IMR-90 (cell line): ENCODE data around the gene TOR1A. TPM values are rescaled to one million over a fixed set of nuclear protein-coding genes. Genes with fewer than 3 reads are reported as not detected.
A peak's percentile ranks its signal among the peaks of the same experiment; 100 is the strongest.

Experiments used
- ATAC-seq: fragments of 200-7000 bp; cut with Tn5 transposase; 2 replicates; pipeline ENCODE4 v1.9.1; 2020; ENCODE audit warnings: low read depth, mild to moderate bottlenecking, moderate library complexity
- BruUV-seq: library from RNA; stranded (reverse); fragments of 400-500 nt; replicated peaks from 2 replicates; lab custom pipeline; 2021; lab: Mats Ljungman, UMichigan
- CTCF ChIA-PET: fragments of 300-600 bp; formaldehyde crosslinking; extraction: SDS; loops from one replicate; lab custom pipeline; 2021; ENCODE audit warnings: antibody characterized with exemption; lab: Yijun Ruan, JAX
- POLR2A ChIA-PET: fragments of 300-600 bp; sonication (Branson Sonifier 250); formaldehyde crosslinking; loops from one replicate; lab custom pipeline; 2022; ENCODE audit warnings: antibody characterized with exemption; ENCODE audit not compliant: unreplicated experiment; lab: Charles Lee
- DNase-seq: peaks from one replicate; pipeline ENCODE4 v3.0.0; 2013
- H2AFZ ChIP-seq: replicated peaks from 2 replicates; pipeline ENCODE3; 2013; ENCODE audit warnings: low read length, mild to moderate bottlenecking; ENCODE audit not compliant: poor library complexity
- H2AK5ac ChIP-seq: 2 replicates; pipeline ENCODE4 v1.6.1; 2013; ENCODE audit warnings: low read depth, low read length, inconsistent platforms
- H2AK9ac ChIP-seq: replicated peaks from 2 replicates; pipeline ENCODE3; 2013; ENCODE audit warnings: mild to moderate bottlenecking, low read depth, low read length, moderate library complexity; ENCODE audit not compliant: poor library complexity
- H2BK120ac ChIP-seq: 2 replicates; pipeline ENCODE4 v1.6.1; 2013; ENCODE audit warnings: low read depth, low read length, inconsistent platforms
- H2BK15ac ChIP-seq: 3 replicates; pipeline ENCODE4 v1.6.1; 2013; ENCODE audit warnings: low read depth, low read length, inconsistent platforms
- H2BK20ac ChIP-seq: 2 replicates; pipeline ENCODE4 v1.6.1; 2013; ENCODE audit warnings: low read depth, mild to moderate bottlenecking, inconsistent platforms, low read length, moderate library complexity
- H2BK5ac ChIP-seq: 2 replicates; pipeline ENCODE4 v1.6.1; 2013; ENCODE audit warnings: mild to moderate bottlenecking, low read depth, low read length, inconsistent platforms; ENCODE audit not compliant: poor library complexity, severe bottlenecking
- H3K14ac ChIP-seq: replicated peaks from 2 replicates; pipeline ENCODE4 v1.6.1; 2013; ENCODE audit warnings: low read depth, low read length, inconsistent platforms
- H3K18ac ChIP-seq: 2 replicates; pipeline ENCODE4 v1.6.1; 2013; ENCODE audit warnings: low read depth, low read length, control low read depth
- H3K23ac ChIP-seq: 2 replicates; pipeline ENCODE4 v1.6.1; 2013; ENCODE audit warnings: low read depth, low read length, inconsistent platforms
- H3K27ac ChIP-seq: 2 replicates; pipeline ENCODE4 v1.5.1; 2013; ENCODE audit warnings: mild to moderate bottlenecking, control low read depth, low read length; ENCODE audit not compliant: insufficient read depth
- H3K27me3 ChIP-seq: 2 replicates; pipeline ENCODE4 v1.6.1; 2013; ENCODE audit warnings: low read length; ENCODE audit not compliant: control insufficient read depth, insufficient read depth
- H3K36me3 ChIP-seq: 2 replicates; pipeline ENCODE4 v1.6.1; 2013; ENCODE audit warnings: low read length, mixed read lengths; ENCODE audit not compliant: control insufficient read depth, insufficient read depth
- H3K4ac ChIP-seq: 2 replicates; pipeline ENCODE4 v1.6.1; 2013; ENCODE audit warnings: low read depth, low read length, inconsistent platforms
- H3K4me1 ChIP-seq: 2 replicates; pipeline ENCODE4 v1.6.1; 2013; ENCODE audit warnings: low read length, mixed read lengths; ENCODE audit not compliant: control insufficient read depth, insufficient read depth
- H3K4me2 ChIP-seq: 2 replicates; pipeline ENCODE4 v1.6.1; 2013; ENCODE audit warnings: low read depth, mild to moderate bottlenecking, control low read depth, low read length, moderate library complexity
- H3K4me3 ChIP-seq: 2 replicates; pipeline ENCODE4 v1.5.1; 2013; ENCODE audit warnings: low read depth, mild to moderate bottlenecking, control low read depth, low read length, moderate library complexity; ENCODE audit not compliant: insufficient read depth
- H3K56ac ChIP-seq: 2 replicates; pipeline ENCODE4 v1.6.1; 2013; ENCODE audit warnings: low read length, inconsistent platforms; ENCODE audit not compliant: insufficient read depth; ENCODE audit errors: extremely low read depth
- H3K79me1 ChIP-seq, 2 experiments: 2 replicates each; pipeline ENCODE4 v1.6.1; 2013; ENCODE audit warnings: low read length in 2 of 2, inconsistent platforms in 1 of 2, low read depth in 1 of 2
- H3K9ac ChIP-seq: 2 replicates; pipeline ENCODE4 v1.6.1; 2013; ENCODE audit warnings: low read depth, low read length, control low read depth
- H3K9me1 ChIP-seq: 2 replicates; pipeline ENCODE4 v1.6.1; 2013; ENCODE audit warnings: low read length, inconsistent platforms; ENCODE audit not compliant: insufficient read depth
- H3K9me3 ChIP-seq: 2 replicates; pipeline ENCODE4 v1.6.1; 2013; ENCODE audit warnings: low read length; ENCODE audit not compliant: control insufficient read depth, insufficient read depth
- H4K20me1 ChIP-seq: 2 replicates; pipeline ENCODE4 v1.6.1; 2013; ENCODE audit warnings: low read length, inconsistent platforms; ENCODE audit not compliant: insufficient read depth
- H4K5ac ChIP-seq: 2 replicates; pipeline ENCODE4 v1.6.1; 2013; ENCODE audit warnings: mild to moderate bottlenecking, low read depth, low read length, control low read depth
- H4K8ac ChIP-seq, 2 experiments: 2 replicates each; pipeline ENCODE4 v1.6.1; 2013; ENCODE audit warnings: low read depth in 2 of 2, low read length in 2 of 2, control low read depth in 1 of 2, inconsistent platforms in 1 of 2
- H4K91ac ChIP-seq: 2 replicates; pipeline ENCODE4 v1.6.1; 2013; ENCODE audit warnings: low read depth, low read length, inconsistent platforms; ENCODE audit not compliant: insufficient read depth
- BHLHE40 ChIP-seq: fragments of 150-350 bp; IDR thresholded peaks from 2 replicates; pipeline ENCODE4 v1.6.1; 2016; ENCODE audit warnings: mild to moderate bottlenecking, low read depth, low read length
- MAFK ChIP-seq: IDR thresholded peaks from 2 replicates; pipeline ENCODE4 v1.6.1; 2012; ENCODE audit warnings: low read depth, low read length, improper control_type of control experiment
- MAZ ChIP-seq: IDR thresholded peaks from 2 replicates; pipeline ENCODE4 v1.6.1; 2012; ENCODE audit warnings: low read depth, mild to moderate bottlenecking, low read length, improper control_type of control experiment, moderate library complexity, borderline replicate concordance
- MXI1 ChIP-seq: IDR thresholded peaks from 2 replicates; pipeline ENCODE4 v1.6.1; 2012; ENCODE audit warnings: low read depth, mild to moderate bottlenecking, low read length, moderate library complexity, borderline replicate concordance
- POLR2A ChIP-seq: IDR thresholded peaks from 2 replicates; pipeline ENCODE4 v1.6.1; 2012; ENCODE audit warnings: mild to moderate bottlenecking, low read depth, low read length
- RAD21 ChIP-seq: IDR thresholded peaks from 2 replicates; pipeline ENCODE4 v1.6.1; 2012; ENCODE audit warnings: low read length, improper control_type of control experiment
- RFX5 ChIP-seq: IDR thresholded peaks from 2 replicates; pipeline ENCODE4 v1.8.0; 2012; ENCODE audit warnings: low read depth, mild to moderate bottlenecking, low read length, moderate library complexity
- SMC3 ChIP-seq: fragments of 150-350 bp; IDR thresholded peaks from 2 replicates; pipeline ENCODE4 v1.6.1; 2016; ENCODE audit warnings: low read depth, mild to moderate bottlenecking, antibody characterized with exemption, low read length, moderate library complexity
- WGBS, 2 experiments: methylation state at CpG; one replicate each; pipeline versions ENCODE4 v1.1.5 to v1.1.7; 2013; ENCODE audit warnings: missing lambda C conversion rate in 2 of 2; ENCODE audit not compliant: insufficient read length in 1 of 2; ENCODE audit errors: extremely low coverage in 2 of 2; 5-methylcytosine and 5-hydroxymethylcytosine counted together
- dilution Hi-C: fragments of 300-500 bp; cut with HindIII; formaldehyde crosslinking; loops from one replicate; pipeline ENCODE4 v1.14.3; 2018; ENCODE audit warnings: low sequenced_read_pairs; ENCODE audit not compliant: unreplicated experiment
- in situ Hi-C: fragments of 300-500 bp; cut with MboI; formaldehyde crosslinking; loops from 3 replicates; pipeline ENCODE4 v1.14.3; 2019; ENCODE audit warnings: low sequenced_read_pairs, inconsistent platforms, mixed read lengths
- intact Hi-C: fragments of 100-400 bp; cut with micrococcal nuclease; formaldehyde crosslinking; loops from 2 replicates; pipeline ENCODE4 v1.10.0; 2022
- polyA plus RNA-seq, 3 experiments: library from polyadenylated mRNA; depleted of rRNA; stranded (reverse); fragments of >200 nt; gene quantifications; 2 replicates each; pipeline ENCODE4 v1.2.3, GENCODE V29; 2012; ENCODE audit warnings: low replicate concordance in 1 of 3
- total RNA-seq: library from RNA; depleted of rRNA; stranded (reverse); fragments of >200 nt; gene quantifications from 2 replicates; pipeline ENCODE4 v1.2.3, GENCODE V29; 2012
- TF ChIP-seq, protein P1 (sequence below): conservative IDR thresholded peaks from 2 replicates; pipeline ENCODE4 v1.5.1; 2012; ENCODE audit warnings: mild to moderate bottlenecking, low read depth, low read length, improper control_type of control experiment

Gene TOR1A
- total and polyA plus RNA-seq, 2 of the 4 experiments (the other 2 are of a cell fraction) = 27.1 to 74.2 TPM

DNA sequence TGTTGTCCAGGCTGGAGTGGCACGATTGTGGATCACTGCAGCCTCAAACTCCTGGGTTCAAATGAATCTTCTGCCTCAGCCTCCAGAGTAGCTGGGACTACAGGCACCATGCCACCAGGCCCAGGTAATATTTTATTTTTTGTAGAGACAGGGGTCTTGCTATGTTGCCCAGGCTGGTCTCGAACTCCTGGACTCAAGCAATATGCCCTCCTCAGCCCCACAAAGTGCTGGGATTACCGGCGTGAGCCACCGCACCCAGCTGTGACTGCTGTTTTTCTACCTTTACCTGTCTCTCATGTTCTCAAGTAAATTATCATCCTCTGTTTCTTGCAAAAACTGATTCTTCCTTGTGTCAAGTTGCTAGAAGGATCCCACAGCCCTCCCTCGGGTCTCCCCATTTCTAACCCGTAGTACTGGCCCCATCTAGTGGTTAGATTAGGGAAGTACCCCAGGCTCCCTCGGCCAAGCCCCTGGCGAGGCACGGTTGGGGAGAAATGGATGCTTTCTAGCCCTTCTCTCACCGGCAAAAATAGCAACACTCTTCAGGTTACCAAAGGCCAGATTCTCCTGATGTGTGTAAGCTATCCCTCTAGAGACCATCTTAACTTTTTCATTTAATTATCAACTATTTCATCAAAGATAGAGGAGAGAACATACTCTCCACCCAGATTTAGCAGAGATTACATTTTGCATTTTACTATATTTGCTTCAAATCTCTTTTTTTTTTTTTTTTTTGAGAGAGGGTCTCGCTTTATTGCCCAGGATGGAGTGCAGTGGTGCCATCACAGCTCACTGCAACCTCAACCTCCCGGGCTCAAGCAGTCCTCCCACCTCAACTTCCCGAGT lies 40.2 kb downstream of the TOR1A start:
- 33% methylated on average over 3 of the region's 14 CpGs; no CpG with 5 or more reads in 1 of the 2 experiments for WGBS, 2 experiments
- dilution Hi-C loops (no loop called here), in situ Hi-C loops (loop anchor here (5.0 kb wide), 3 partner anchors 46 to 651 kb away; no protein-coding TSS in a partner anchor), intact Hi-C loops (loop anchor here (1.0 to 5.0 kb wide), 3 partner anchors 46 to 646 kb away; partner anchors contain the start of gene ASB6)
- no peak overlapping the region for H2BK5ac ChIP-seq
- H3K9ac ChIP-seq = no peak overlapping the region
- H3K9me3 ChIP-seq = no peaks in the 10 kb centered on the region
- TF ChIP-seq RFX5 = no peak
- TF ChIP-seq, protein P1, sequence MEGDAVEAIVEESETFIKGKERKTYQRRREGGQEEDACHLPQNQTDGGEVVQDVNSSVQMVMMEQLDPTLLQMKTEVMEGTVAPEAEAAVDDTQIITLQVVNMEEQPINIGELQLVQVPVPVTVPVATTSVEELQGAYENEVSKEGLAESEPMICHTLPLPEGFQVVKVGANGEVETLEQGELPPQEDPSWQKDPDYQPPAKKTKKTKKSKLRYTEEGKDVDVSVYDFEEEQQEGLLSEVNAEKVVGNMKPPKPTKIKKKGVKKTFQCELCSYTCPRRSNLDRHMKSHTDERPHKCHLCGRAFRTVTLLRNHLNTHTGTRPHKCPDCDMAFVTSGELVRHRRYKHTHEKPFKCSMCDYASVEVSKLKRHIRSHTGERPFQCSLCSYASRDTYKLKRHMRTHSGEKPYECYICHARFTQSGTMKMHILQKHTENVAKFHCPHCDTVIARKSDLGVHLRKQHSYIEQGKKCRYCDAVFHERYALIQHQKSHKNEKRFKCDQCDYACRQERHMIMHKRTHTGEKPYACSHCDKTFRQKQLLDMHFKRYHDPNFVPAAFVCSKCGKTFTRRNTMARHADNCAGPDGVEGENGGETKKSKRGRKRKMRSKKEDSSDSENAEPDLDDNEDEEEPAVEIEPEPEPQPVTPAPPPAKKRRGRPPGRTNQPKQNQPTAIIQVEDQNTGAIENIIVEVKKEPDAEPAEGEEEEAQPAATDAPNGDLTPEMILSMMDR = peak; percentile 96
- TF ChIP-seq MAZ = peak; percentile 56; the same call in 1 of the 2 replicates
- TF ChIP-seq POLR2A = peak; percentile 66
- peak; percentile 100 for TF ChIP-seq RAD21
- no peak for TF ChIP-seq MXI1
- no peak for TF ChIP-seq BHLHE40
- TF ChIP-seq SMC3 = peak; percentile 100
- no peak for TF ChIP-seq MAFK
- H3K4ac ChIP-seq = peak overlapping the region; percentile 30; the same call in 1 of the 2 replicates
- no peaks in the 10 kb centered on the region for H3K36me3 ChIP-seq
- H3K18ac ChIP-seq = no peak overlapping the region
- H3K14ac ChIP-seq = no peak overlapping the region
- H2AK9ac ChIP-seq = peak overlapping the region; percentile 63
- no peak overlapping the region for H3K23ac ChIP-seq
- CTCF ChIA-PET = interaction anchor here (0.9 to 4.2 kb wide), 2 partner anchors 15 to 46 kb away, joined by 3 to 14 read pairs; no protein-coding TSS in a partner anchor
- peak overlapping the region; percentile 2 for H2AFZ ChIP-seq
- peak overlapping the region; percentile 59; the same call in 1 of the 2 replicates for H2BK20ac ChIP-seq
- no peak overlapping the region for H3K4me3 ChIP-seq
- H2BK120ac ChIP-seq = peak overlapping the region; percentile 68
- no TSS peak for BruUV-seq
- H4K8ac ChIP-seq = peak overlapping the region in 1 of 2 experiments; percentile 70; a peak in 1 of 4 replicates
- H3K56ac ChIP-seq = no peak overlapping the region
- POLR2A ChIA-PET = no interaction called here
- 0 out of 2 replicates have a peak overlapping the region, but pooled peaks have one; percentile 53 for H4K91ac ChIP-seq
- H4K5ac ChIP-seq = no peak overlapping the region
- no peaks in the 10 kb centered on the region for H4K20me1 ChIP-seq
- peaks cover 3% of the 10 kb centered on the region; the same call in 1 of the 2 replicates for H3K4me1 ChIP-seq
- no peaks in the 10 kb centered on the region for H3K79me1 ChIP-seq
- H2AK5ac ChIP-seq = peak overlapping the region; percentile 59; the same call in 1 of the 2 replicates
- H3K27me3 ChIP-seq = peaks cover 10% of the 10 kb centered on the region
- no peak overlapping the region for H3K4me2 ChIP-seq
- ATAC-seq = peak; percentile 96
- peak; percentile 75 for DNase-seq
- no peak overlapping the region for H3K27ac ChIP-seq
- no peak overlapping the region; the same call in 2 of the 3 replicates for H2BK15ac ChIP-seq
- H3K9me1 ChIP-seq = peaks cover 7% of the 10 kb centered on the region; the same call in 1 of the 2 replicates
